ENCODE data around the gene FAM107B. TPM values are rescaled to one million over a fixed set of nuclear protein-coding genes. Genes with fewer than 3 reads are reported as not detected.

FAM107B gene
- total RNA-seq, 1 donor from 2014 or later = 86.2 TPM

GRCh38 chr10:14532473-14533251 is 242.0 kb downstream of the FAM107B start:
- DNase-seq = no peak
- H3K36me3 ChIP-seq = peaks cover 26% of the 10 kb centered on the region
- H3K27ac ChIP-seq = no peak overlapping the region
- H3K4me1 ChIP-seq = peaks cover 14% of the 10 kb centered on the region
- TF ChIP-seq CTCF (IDR thresholded peaks at IDR 0.05) = no peak
- no peaks in the 10 kb centered on the region for H3K9me3 ChIP-seq
- intact Hi-C loops (cut with DNase I) = no loop called here
- no peak for ATAC-seq
- H3K4me3 ChIP-seq = no peak overlapping the region
- no peaks in the 10 kb centered on the region for H3K27me3 ChIP-seq

GRCh38 chr10:14531974-14532373 is 242.7 kb downstream of the FAM107B start:
- intact Hi-C loops (cut with DNase I) = no loop called here
- no peak overlapping the region for H3K27ac ChIP-seq
- H3K9me3 ChIP-seq = no peaks in the 10 kb centered on the region
- H3K4me1 ChIP-seq = peaks cover 8% of the 10 kb centered on the region
- ATAC-seq (no peak), DNase-seq (no peak)
- no peak overlapping the region for H3K4me3 ChIP-seq
- no peaks in the 10 kb centered on the region for H3K27me3 ChIP-seq
- no peak for TF ChIP-seq CTCF (IDR thresholded peaks at IDR 0.05)
- H3K36me3 ChIP-seq = peaks cover 33% of the 10 kb centered on the region

GRCh38 chr10:14530465-14530864 is 244.2 kb downstream of the FAM107B start:
- Histone ChIP-seq H3K4me3 (no peak overlapping the region), H3K36me3 (peaks cover 34% of the 10 kb centered on the region), H3K27me3 (no peaks in the 10 kb centered on the region), H3K9me3 (no peaks in the 10 kb centered on the region), H3K27ac (no peak overlapping the region), H3K4me1 (no peaks in the 10 kb centered on the region)
- no peak for DNase-seq
- ATAC-seq = no peak
- no peak for TF ChIP-seq CTCF (IDR thresholded peaks at IDR 0.05)
- intact Hi-C loops (cut with DNase I) = no loop called here

GRCh38 chr10:14529351-14529750 is 245.3 kb downstream of the FAM107B start:
- DNase-seq = no peak
- H3K27ac ChIP-seq = no peak overlapping the region
- no peaks in the 10 kb centered on the region for H3K9me3 ChIP-seq
- no peaks in the 10 kb centered on the region for H3K4me1 ChIP-seq
- intact Hi-C loops (cut with DNase I) = no loop called here
- peaks cover 34% of the 10 kb centered on the region for H3K36me3 ChIP-seq
- H3K4me3 ChIP-seq = no peak overlapping the region
- no peaks in the 10 kb centered on the region for H3K27me3 ChIP-seq
- no peak for TF ChIP-seq CTCF (IDR thresholded peaks at IDR 0.05)
- ATAC-seq = no peak

GRCh38 chr10:14528450-14528849 is 246.2 kb downstream of the FAM107B start:
- Histone ChIP-seq H3K27me3 (no peaks in the 10 kb centered on the region), H3K9me3 (no peaks in the 10 kb centered on the region), H3K27ac (no peak overlapping the region), H3K36me3 (peaks cover 34% of the 10 kb centered on the region), H3K4me3 (no peak overlapping the region), H3K4me1 (no peaks in the 10 kb centered on the region)
- DNase-seq = no peak
- ATAC-seq = no peak
- intact Hi-C loops (cut with DNase I) = no loop called here
- TF ChIP-seq CTCF (IDR thresholded peaks at IDR 0.05) = no peak
